ENCODE measurements around the gene TAS1R2.

GRCh38 chr1:18794051-18794450 lies 65.4 kb downstream of the TAS1R2 start:
- no peak for TF ChIP-seq CTCF (conservative IDR thresholded peaks at IDR 0.05; ENCODE audit: low read depth in 2 of 2)
- no peak for TF ChIP-seq EZH2phosphoT487 (IDR thresholded peaks at IDR 0.05; ENCODE audit: unreplicated experiment)
- TF ChIP-seq EZH2 (IDR thresholded peaks at IDR 0.05; ENCODE audit: low read depth, unreplicated experiment): no peak
- TF ChIP-seq JUNB (IDR thresholded peaks at IDR 0.05; ENCODE audit: unreplicated experiment): no peak
- TF ChIP-seq REST (IDR thresholded peaks at IDR 0.05; ENCODE audit: unreplicated experiment): no peak
- TF ChIP-seq NANOG (IDR thresholded peaks at IDR 0.05; ENCODE audit: borderline replicate concordance): no peak

Measured in GM23338 (cell line).